Activated B cell treated with CpG ODN at 0.5 μM for 24 hours (primary cell): ENCODE measurements around the gene CNNM3. TPM values are rescaled to one million over a fixed set of nuclear protein-coding genes. Genes with fewer than 3 reads are reported as not detected.

Experiments
- ATAC-seq: fragments of 200-7000 bp; cut with Tn5 transposase; one replicate; pipeline ENCODE4 v1.10.0; 2021; ENCODE audit warnings: low read depth, mild to moderate bottlenecking, moderate library complexity
- CTCF ChIA-PET: fragments of 350-600 bp; sonication (Branson Sonifier 250); formaldehyde crosslinking; loops from one replicate; lab custom pipeline; 2021; ENCODE audit warnings: antibody characterized with exemption; lab: Charles Lee
- POLR2A ChIA-PET: fragments of 350-600 bp; sonication (Branson Sonifier 250); formaldehyde crosslinking; loops from one replicate; lab custom pipeline; 2021; ENCODE audit warnings: antibody characterized with exemption; lab: Charles Lee
- DNase-seq: peaks from one replicate; pipeline ENCODE4 v3.0.0; 2022
- H3K27ac Mint-ChIP-seq: one replicate; pipeline ENCODE4 v1.8.0; 2020; ENCODE audit warnings: mixed read lengths
- H3K27me3 Mint-ChIP-seq: one replicate; pipeline ENCODE4 v1.8.0; 2021; ENCODE audit warnings: mixed read lengths
- H3K36me3 Mint-ChIP-seq: one replicate; pipeline ENCODE4 v1.8.0; 2021; ENCODE audit warnings: low read depth, mixed read lengths
- H3K4me1 Mint-ChIP-seq: one replicate; pipeline ENCODE4 v1.8.0; 2021; ENCODE audit warnings: mixed read lengths
- H3K4me3 Mint-ChIP-seq: one replicate; pipeline ENCODE4 v1.8.0; 2020; ENCODE audit warnings: mild to moderate bottlenecking, mixed read lengths
- H3K9me3 Mint-ChIP-seq: one replicate; pipeline ENCODE4 v1.8.0; 2020; ENCODE audit warnings: mixed read lengths
- CTCF ChIP-seq: fragments of 200-600 bp; IDR thresholded peaks from one replicate; pipeline ENCODE4 v1.8.0; 2022; ENCODE audit warnings: antibody characterized with exemption, mild to moderate bottlenecking
- intact Hi-C: fragments of 100-400 bp; cut with micrococcal nuclease; formaldehyde crosslinking; loops from one replicate; pipeline ENCODE4 v1.15.1; 2024
- total RNA-seq: library from RNA; stranded (reverse); gene quantifications from 2 replicates; pipeline ENCODE4 v1.2.3, GENCODE V29; 2022

Gene CNNM3
- total RNA-seq, 1 donor from 2014 or later = 20.3 TPM

GRCh38 chr2:96807127-96807471 is 9.0 kb upstream of the CNNM3 start:
- ATAC-seq (no peak), DNase-seq (no peak)
- ChIA-PET CTCF (interaction anchor here (1.0 kb wide), 1 partner anchor 9 kb away, joined by 3 read pairs; the partner anchor contains the start of gene CNNM3), POLR2A (interaction anchor here (0.7 to 2.4 kb wide), 4 partner anchors 9 to 838 kb away, joined by 3 to 20 read pairs (median 4); partner anchors contain the start of gene CNNM3)
- Mint-ChIP-seq H3K27me3 (no peaks in the 10 kb centered on the region), H3K27ac (peak overlapping the region; percentile 96), H3K36me3 (peaks cover 31% of the 10 kb centered on the region), H3K4me1 (peaks cover 25% of the 10 kb centered on the region), H3K4me3 (peak overlapping the region; percentile 67), H3K9me3 (no peaks in the 10 kb centered on the region)
- TF ChIP-seq CTCF = no peak
- intact Hi-C loops = loop anchor here (10.0 kb wide), 1 partner anchor 812 kb away; the partner anchor contains the start of gene ANKRD36C

- intact Hi-C loops = loop anchor here (10.0 kb wide), 1 partner anchor 814 kb away; the partner anchor contains the start of gene ANKRD36C
- DNase-seq (no peak), ATAC-seq (no peak)
- ChIA-PET POLR2A (interaction anchor here (0.6 to 2.4 kb wide), 2 partner anchors 7 to 488 kb away, joined by 3 to 20 read pairs; partner anchors contain the start of gene CNNM3), CTCF (no interaction called here)
- no peaks in the 10 kb centered on the region for H3K9me3 Mint-ChIP-seq
- no peaks in the 10 kb centered on the region for H3K27me3 Mint-ChIP-seq
- TF ChIP-seq CTCF = no peak
- H3K4me3 Mint-ChIP-seq = no peak overlapping the region
- H3K4me1 Mint-ChIP-seq = peaks cover 28% of the 10 kb centered on the region
- H3K27ac Mint-ChIP-seq = peak overlapping the region; percentile 73
- H3K36me3 Mint-ChIP-seq = peaks cover 35% of the 10 kb centered on the region
Measured at GRCh38 chr2:96808176-96808837, 7.8 kb upstream of the CNNM3 start.

GRCh38 chr2:96809216-96809882 is 6.7 kb upstream of the CNNM3 start:
- ChIA-PET CTCF (no interaction called here), POLR2A (no interaction called here)
- ATAC-seq = no peak

GRCh38 chr2:96809951-96810782 is 5.9 kb upstream of the CNNM3 start:
- peaks cover 35% of the 10 kb centered on the region for H3K36me3 Mint-ChIP-seq
- intact Hi-C loops = loop anchor here (10.0 kb wide), 1 partner anchor 815 kb away; the partner anchor contains the start of gene ANKRD36C
- H3K4me3 Mint-ChIP-seq = no peak overlapping the region
- peaks cover 31% of the 10 kb centered on the region for H3K4me1 Mint-ChIP-seq
- ChIA-PET CTCF (no interaction called here), POLR2A (interaction anchor here (0.6 to 0.8 kb wide), 2 partner anchors 9 to 500 kb away, joined by 3 read pairs; no protein-coding TSS in a partner anchor)
- no peak for TF ChIP-seq CTCF
- no peaks in the 10 kb centered on the region for H3K9me3 Mint-ChIP-seq
- ATAC-seq (no peak), DNase-seq (no peak)
- H3K27me3 Mint-ChIP-seq = no peaks in the 10 kb centered on the region
- no peak overlapping the region for H3K27ac Mint-ChIP-seq

More at GRCh38 chr2:96809216-96809882, 6.7 kb upstream of the CNNM3 start:
- intact Hi-C loops = loop anchor here (10.0 kb wide), 1 partner anchor 815 kb away; the partner anchor contains the start of gene ANKRD36C
- Mint-ChIP-seq H3K36me3 (peaks cover 35% of the 10 kb centered on the region), H3K4me3 (no peak overlapping the region), H3K27ac (no peak overlapping the region), H3K4me1 (peaks cover 31% of the 10 kb centered on the region), H3K27me3 (no peaks in the 10 kb centered on the region), H3K9me3 (no peaks in the 10 kb centered on the region)
- DNase-seq = no peak
- TF ChIP-seq CTCF = no peak
